BJ (cell line): ENCODE measurements around the gene MAPK1. TPM values are rescaled to one million over a fixed set of nuclear protein-coding genes. Genes with fewer than 3 reads are reported as not detected.

Experiments used
- CTCF ChIA-PET: fragments of 350-600 bp; formaldehyde crosslinking; extraction: SDS; loops from one replicate; lab custom pipeline; 2021; ENCODE audit warnings: antibody characterized with exemption, inconsistent platforms; lab: Yijun Ruan, JAX
- POLR2A ChIA-PET: fragments of 300-600 bp; sonication (Branson Sonifier 250); formaldehyde crosslinking; extraction: SDS; loops from one replicate; lab custom pipeline; 2021; ENCODE audit warnings: antibody characterized with exemption; lab: Charles Lee
- DNase-seq: peaks from one replicate; pipeline ENCODE4 v3.0.0-alpha.2; 2011; ENCODE audit warnings: low read depth
- H3K27me3 ChIP-seq: 2 replicates; pipeline ENCODE4 v1.6.0; 2011; ENCODE audit warnings: low read length; ENCODE audit not compliant: control insufficient read depth, insufficient read depth
- H3K36me3 ChIP-seq: 2 replicates; pipeline ENCODE4 v1.5.1; 2011; ENCODE audit warnings: low read length; ENCODE audit not compliant: control insufficient read depth, insufficient read depth
- H3K4me3 ChIP-seq: 2 replicates; pipeline ENCODE4 v1.5.1; 2011; ENCODE audit warnings: low read depth, mild to moderate bottlenecking, control low read depth, low read length
- polyA plus RNA-seq: library from polyadenylated mRNA; depleted of rRNA; stranded (reverse); fragments of >200 nt; gene quantifications from 2 replicates; pipeline ENCODE4 v1.2.3, GENCODE V29; 2011; rRNA removed
- small RNA-seq: library from RNA; depleted of rRNA; stranded (forward); fragments of <200 nt; gene quantifications from one replicate; pipeline ENCODE3, GENCODE V24; 2012; ENCODE audit warnings: low replicate concordance, low read depth; ENCODE audit not compliant: insufficient read length
- TF ChIP-seq, protein P1 (sequence below): IDR thresholded peaks from 2 replicates; pipeline ENCODE4 v1.5.1; 2011; ENCODE audit warnings: low read depth, mild to moderate bottlenecking, control low read depth, inconsistent platforms, low read length, moderate library complexity; ENCODE audit not compliant: insufficient read depth

MAPK1 gene
- polyA plus RNA-seq, 1 experiment: 119 TPM

DNA sequence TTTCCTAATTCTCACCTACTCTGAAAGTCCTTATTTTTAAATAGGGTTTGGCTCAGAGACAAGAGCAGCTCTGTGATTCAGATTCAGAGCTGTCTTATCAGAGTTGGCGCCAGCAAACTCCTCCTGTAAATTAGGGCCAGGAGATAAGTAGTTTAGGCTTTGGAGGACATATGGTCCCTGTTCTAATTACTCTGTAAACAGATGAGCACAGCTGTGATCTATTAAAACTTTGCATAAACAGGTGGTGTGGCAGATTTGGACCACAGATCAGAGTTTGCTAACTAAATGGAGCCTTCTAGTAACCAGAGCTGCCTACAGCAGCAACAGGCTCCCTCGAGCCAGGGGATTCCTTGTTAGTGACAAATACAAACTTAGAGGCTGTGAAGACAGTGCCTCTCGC lies 159.8 kb downstream of the MAPK1 start:
- Histone ChIP-seq H3K4me3 (no peak overlapping the region), H3K27me3 (no peaks in the 10 kb centered on the region), H3K36me3 (no peaks in the 10 kb centered on the region)
- DNase-seq: no peak
- ChIA-PET CTCF (interaction anchor here (1.0 to 5.7 kb wide), 5 partner anchors 13 to 245 kb away, joined by 3 to 35 read pairs (median 4); partner anchors contain the start of gene PPM1F), POLR2A (interaction anchor here (1.0 kb wide), 1 partner anchor 230 kb away, joined by 14 read pairs; no protein-coding TSS in a partner anchor)
- TF ChIP-seq, protein P1, sequence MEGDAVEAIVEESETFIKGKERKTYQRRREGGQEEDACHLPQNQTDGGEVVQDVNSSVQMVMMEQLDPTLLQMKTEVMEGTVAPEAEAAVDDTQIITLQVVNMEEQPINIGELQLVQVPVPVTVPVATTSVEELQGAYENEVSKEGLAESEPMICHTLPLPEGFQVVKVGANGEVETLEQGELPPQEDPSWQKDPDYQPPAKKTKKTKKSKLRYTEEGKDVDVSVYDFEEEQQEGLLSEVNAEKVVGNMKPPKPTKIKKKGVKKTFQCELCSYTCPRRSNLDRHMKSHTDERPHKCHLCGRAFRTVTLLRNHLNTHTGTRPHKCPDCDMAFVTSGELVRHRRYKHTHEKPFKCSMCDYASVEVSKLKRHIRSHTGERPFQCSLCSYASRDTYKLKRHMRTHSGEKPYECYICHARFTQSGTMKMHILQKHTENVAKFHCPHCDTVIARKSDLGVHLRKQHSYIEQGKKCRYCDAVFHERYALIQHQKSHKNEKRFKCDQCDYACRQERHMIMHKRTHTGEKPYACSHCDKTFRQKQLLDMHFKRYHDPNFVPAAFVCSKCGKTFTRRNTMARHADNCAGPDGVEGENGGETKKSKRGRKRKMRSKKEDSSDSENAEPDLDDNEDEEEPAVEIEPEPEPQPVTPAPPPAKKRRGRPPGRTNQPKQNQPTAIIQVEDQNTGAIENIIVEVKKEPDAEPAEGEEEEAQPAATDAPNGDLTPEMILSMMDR: no peak

Small RNAs within 50 kb of the gene (small RNA-seq; reads per million reads assigned to genes)
- not detected for gene RN7SL280P
- not detected for gene RNA5SP493

Other genes starting within 250 kb of the MAPK1 start
- gene YDJC, start 237.6 kb downstream of the MAPK1 start, polyA plus RNA-seq: 14.6 and 20.0 TPM in 2 replicates
- 0.10 and 0.13 TPM in 2 replicates for gene CCDC116, start 234.9 kb downstream of the MAPK1 start, polyA plus RNA-seq
- 10.9 and 22.8 TPM in 2 replicates for gene SDF2L1, start 225.3 kb downstream of the MAPK1 start, polyA plus RNA-seq
- gene PPIL2, start 201.6 kb downstream of the MAPK1 start, polyA plus RNA-seq: 38.9 and 64.7 TPM in 2 replicates
- 0.69 and 1.1 TPM in 2 replicates for gene YPEL1, start 131.9 kb downstream of the MAPK1 start, polyA plus RNA-seq
- 20.1 and 25.3 TPM in 2 replicates for gene PPM1F, start 85.2 kb upstream of the MAPK1 start, polyA plus RNA-seq
- 8.0 and 12.8 TPM in 2 replicates for gene TOP3B, start 115.1 kb upstream of the MAPK1 start, polyA plus RNA-seq